ENCODE results near the gene CASK. TPM values are rescaled to one million over a fixed set of nuclear protein-coding genes. Genes with fewer than 3 reads are reported as not detected.

The CASK gene
- total RNA-seq, 1 donor = 65.6 TPM

DNA sequence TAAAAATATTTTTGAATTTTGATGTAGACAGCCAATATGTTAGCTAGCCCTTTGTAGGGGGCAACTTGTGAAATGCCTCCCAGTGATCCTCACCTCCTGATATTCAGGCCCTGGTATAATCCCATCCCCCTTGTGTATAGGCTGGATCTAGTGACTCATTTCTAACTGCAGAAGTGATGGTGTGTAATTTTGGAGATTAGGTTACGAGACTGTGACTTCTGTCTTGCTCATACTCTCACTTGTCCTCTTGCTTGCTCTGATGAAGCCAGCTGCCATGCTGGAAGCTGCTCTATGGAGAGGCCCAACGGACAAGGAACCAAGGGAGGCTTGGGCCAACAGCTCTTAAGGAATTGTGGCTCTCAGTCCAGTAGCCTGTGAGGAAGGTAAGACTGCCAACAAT, 137.7 kb downstream of the CASK start:
- TF ChIP-seq, protein P1, sequence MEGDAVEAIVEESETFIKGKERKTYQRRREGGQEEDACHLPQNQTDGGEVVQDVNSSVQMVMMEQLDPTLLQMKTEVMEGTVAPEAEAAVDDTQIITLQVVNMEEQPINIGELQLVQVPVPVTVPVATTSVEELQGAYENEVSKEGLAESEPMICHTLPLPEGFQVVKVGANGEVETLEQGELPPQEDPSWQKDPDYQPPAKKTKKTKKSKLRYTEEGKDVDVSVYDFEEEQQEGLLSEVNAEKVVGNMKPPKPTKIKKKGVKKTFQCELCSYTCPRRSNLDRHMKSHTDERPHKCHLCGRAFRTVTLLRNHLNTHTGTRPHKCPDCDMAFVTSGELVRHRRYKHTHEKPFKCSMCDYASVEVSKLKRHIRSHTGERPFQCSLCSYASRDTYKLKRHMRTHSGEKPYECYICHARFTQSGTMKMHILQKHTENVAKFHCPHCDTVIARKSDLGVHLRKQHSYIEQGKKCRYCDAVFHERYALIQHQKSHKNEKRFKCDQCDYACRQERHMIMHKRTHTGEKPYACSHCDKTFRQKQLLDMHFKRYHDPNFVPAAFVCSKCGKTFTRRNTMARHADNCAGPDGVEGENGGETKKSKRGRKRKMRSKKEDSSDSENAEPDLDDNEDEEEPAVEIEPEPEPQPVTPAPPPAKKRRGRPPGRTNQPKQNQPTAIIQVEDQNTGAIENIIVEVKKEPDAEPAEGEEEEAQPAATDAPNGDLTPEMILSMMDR (IDR thresholded peaks at IDR 0.05; ENCODE audit: insufficient read depth, low read depth, low read length) = no peak
- DNase-seq (ENCODE audit: low read depth) = no peak
- no peak overlapping the region for H3K4me3 ChIP-seq (ENCODE audit: low read depth, low read length)

DNA sequence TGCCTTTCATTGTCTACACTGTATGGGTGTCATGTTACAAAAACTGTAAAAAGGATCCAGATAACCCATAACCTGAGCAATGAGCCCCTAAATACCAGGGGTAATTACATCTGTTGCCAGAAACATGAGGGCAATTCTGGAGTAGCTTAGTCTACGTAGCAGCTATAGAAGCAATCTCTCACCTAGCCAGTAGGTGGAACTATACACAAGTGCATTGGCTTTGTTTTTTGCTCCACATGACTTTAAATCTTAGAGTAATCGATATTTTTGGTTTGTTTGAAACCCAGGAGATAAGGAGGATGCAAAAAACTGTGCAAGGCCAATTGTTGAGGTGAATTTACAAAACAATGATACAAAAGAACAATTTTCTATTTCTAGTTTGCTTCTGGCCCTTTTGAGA, 141.9 kb downstream of the CASK start:
- TF ChIP-seq, protein P1 (IDR thresholded peaks at IDR 0.05; ENCODE audit: insufficient read depth, low read depth, low read length) = peak; percentile 69
- DNase-seq (ENCODE audit: low read depth) = peak; percentile 56
- H3K4me3 ChIP-seq (ENCODE audit: low read depth, low read length) = no peak overlapping the region

DNA sequence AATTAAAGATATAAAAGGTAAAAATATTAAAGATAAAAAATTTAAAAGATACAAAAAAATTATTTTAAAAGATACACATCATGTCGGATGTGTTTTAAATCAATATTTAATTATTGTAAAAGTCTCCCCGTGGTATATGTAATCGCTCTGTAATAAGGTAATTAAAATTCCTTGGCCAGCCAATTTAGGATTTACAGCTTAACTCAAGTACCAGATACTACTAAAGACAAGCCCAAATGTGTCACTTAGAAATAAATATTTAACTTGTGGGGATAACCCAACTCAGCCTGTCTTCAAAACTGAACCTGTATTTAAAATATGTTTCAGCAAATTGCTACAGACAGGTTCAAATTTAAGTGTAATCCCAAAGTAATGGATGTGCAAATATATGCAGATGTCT, 143.4 kb downstream of the CASK start:
- H3K4me3 ChIP-seq (ENCODE audit: low read depth, low read length) = no peak overlapping the region
- TF ChIP-seq, protein P1 (IDR thresholded peaks at IDR 0.05; ENCODE audit: insufficient read depth, low read depth, low read length) = no peak
- DNase-seq (ENCODE audit: low read depth) = no peak

DNA sequence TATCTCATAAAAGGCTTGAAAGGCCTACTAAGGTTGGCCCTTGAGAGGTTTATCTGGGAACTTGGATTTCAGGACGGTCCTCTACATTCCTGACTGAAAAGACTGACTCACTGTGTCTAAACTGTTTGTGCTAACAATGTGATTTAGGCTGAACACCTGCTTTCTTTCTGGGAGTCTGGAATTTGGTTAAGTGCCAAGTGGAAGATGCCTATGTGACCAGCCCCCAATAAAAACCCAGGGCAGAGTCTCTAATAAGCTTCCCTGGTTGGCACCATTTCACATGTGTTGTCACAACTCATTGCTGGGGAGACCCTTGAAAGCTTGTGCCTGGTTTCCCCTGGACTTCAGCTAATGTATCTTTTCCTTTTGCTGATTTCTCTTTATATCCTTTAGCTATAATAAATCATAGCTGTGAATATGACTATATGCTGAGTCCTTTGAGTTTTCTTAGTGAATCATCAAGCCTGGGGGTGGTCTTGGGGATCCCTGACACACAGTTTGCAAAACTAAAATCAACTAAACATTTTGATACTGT, 144.3 kb downstream of the CASK start:
- TF ChIP-seq, protein P1 (IDR thresholded peaks at IDR 0.05; ENCODE audit: insufficient read depth, low read depth, low read length) = no peak
- no peak overlapping the region for H3K4me3 ChIP-seq (ENCODE audit: low read depth, low read length)
- DNase-seq (ENCODE audit: low read depth) = peak; percentile 69

DNA sequence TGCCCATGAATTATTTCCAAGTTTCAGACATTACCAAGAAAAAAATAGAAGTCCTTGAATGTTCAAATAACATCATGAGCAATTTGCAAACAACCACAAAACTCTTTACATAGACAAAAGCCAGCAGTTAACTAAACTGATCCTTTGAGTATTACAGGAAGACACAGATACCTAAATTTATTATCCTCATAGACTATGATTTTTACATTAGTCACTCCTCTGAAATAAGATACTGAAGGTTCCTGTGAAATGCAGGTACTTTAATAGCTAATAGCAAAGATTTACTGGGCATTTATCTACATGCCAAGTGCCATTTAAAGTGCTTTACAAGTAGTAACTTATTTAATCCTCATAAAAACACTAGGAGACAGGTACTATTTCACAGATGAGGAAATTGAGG, 161.7 kb downstream of the CASK start:
- TF ChIP-seq, protein P1 (IDR thresholded peaks at IDR 0.05; ENCODE audit: insufficient read depth, low read depth, low read length) = no peak
- DNase-seq (ENCODE audit: low read depth) = no peak
- no peak overlapping the region for H3K4me3 ChIP-seq (ENCODE audit: low read depth, low read length)

DNA sequence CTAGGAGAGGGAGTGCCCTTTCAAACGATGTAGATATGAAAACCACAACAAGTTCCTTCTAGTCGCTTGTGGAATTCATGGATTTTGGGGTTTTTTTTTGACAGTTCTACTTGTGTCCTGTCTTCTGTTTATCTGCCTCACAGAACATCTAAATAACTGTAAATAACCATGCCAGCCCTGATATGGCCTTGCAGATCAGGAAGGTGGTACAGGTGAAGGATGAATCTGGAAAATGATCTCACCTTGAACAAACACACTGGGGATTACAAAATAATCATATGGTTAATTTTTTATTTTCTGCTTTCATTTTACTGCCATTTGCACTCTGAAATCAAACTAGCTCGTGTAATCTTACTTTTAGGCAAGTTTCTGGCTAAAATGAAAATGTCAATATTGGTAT, 162.2 kb downstream of the CASK start:
- TF ChIP-seq, protein P1 (IDR thresholded peaks at IDR 0.05; ENCODE audit: insufficient read depth, low read depth, low read length) = no peak
- H3K4me3 ChIP-seq (ENCODE audit: low read depth, low read length) = no peak overlapping the region
- no peak for DNase-seq (ENCODE audit: low read depth)

DNA sequence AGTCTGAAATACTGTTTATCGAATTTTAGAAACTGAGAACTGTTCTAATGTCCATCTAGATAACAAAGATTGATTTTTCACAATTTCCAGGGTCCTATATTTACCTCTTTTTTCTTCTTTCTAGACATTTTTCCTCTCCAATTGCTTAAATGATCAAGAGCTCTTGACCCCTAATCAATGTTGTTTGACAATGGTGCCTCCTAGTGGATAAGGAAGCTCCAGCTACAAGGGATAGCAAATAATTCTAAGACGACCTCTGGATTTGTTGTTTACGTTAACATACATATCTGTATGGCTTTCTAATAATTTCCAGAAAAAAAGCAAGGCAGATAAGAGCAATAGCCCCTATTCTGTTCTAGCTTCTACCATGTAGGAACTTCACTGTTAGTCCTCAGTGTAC, 163.5 kb downstream of the CASK start:
- TF ChIP-seq, protein P1 (IDR thresholded peaks at IDR 0.05; ENCODE audit: insufficient read depth, low read depth, low read length) = peak; percentile 60
- H3K4me3 ChIP-seq (ENCODE audit: low read depth, low read length) = no peak overlapping the region
- peak; percentile 52 for DNase-seq (ENCODE audit: low read depth)

All from fibroblast of villous mesenchyme (primary cell).